Activated CD8-positive, alpha-beta memory T cell treated with anti-CD3 and anti-CD28 coated beads for 4 hours (primary cell): ENCODE measurements around the gene TNRC6C.
"Not testable (repeated sequence)": the region's sequence is repeated elsewhere in the genome, so short reads cannot be mapped to it uniquely, and the experiment has no call there.

ENCODE experiments used
- DNase-seq, 2 donors: peaks; one replicate each; pipeline ENCODE4 v3.0.0-alpha.2; 2020; ENCODE audit warnings: low read depth in 2 of 2

TNRC6C gene

DNA sequence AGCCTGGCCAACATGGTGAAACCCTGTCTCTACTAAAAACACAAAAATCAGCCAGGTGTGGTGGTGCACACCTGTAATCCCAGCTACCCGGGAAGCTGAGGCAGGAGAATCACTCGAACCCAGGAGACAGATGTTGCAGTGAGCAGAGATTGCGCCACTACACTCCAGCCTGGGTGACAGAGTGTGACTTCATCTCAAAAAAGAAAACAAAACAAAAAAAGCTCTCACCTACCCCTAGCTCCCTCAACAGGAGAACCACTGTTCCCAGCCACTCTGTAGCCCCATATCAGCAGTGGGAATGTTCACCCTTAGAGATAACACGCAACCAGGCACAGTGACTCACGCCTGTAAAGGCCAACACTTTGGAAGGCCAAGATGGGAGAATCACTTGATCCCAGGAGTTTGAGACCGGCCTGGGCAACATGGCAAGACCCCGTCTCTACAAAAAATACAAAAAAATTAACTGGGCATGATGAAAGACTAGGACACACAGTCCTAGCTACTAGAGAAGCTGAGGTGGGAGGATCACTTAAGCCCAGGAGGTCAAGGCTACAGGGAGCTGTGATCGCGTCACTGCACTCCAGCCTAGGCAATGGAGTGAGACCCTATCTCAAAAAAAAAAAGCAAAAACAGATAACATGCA lies 177.5 kb downstream of the TNRC6C start:
- no peak for DNase-seq

DNA sequence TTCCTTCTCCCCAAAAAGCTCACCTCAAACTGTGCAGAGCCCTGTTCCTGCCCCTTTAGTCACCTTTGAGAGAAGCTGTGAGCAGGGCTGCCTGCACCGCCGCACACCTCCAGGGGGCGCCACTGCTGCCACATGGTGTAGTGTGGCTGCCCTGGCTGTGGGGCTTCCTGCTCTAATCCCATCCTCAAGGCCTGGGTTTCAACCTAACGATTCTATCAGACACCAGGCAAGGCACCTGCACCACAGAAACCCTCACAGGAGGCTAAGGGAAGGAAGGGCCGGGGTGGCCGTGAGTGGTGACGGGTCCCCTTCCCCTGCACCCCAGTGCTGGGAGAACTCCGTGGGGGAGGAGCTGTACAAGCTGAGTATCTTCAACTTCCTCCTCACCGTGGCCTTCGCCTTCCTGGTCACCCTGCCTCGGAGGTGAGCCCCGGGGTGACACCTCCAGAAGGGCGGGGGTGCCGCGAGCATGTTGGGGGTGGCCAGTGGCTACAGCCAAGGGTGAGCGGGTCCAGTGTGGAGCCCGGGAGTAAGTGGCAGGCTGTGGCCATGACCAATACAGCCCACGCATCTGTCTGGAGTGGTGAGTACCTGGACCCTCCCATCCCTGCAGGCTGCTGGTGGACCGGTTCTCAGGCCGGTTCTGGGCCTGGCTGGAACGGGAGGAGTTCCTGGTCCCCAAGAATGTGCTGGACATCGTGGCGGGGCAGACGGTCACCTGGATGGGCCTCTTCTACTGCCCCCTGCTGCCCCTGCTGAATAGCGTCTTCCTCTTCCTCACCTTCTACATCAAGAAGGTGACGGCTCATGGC lies 179.1 kb downstream of the TNRC6C start:
- no peak for DNase-seq

DNA sequence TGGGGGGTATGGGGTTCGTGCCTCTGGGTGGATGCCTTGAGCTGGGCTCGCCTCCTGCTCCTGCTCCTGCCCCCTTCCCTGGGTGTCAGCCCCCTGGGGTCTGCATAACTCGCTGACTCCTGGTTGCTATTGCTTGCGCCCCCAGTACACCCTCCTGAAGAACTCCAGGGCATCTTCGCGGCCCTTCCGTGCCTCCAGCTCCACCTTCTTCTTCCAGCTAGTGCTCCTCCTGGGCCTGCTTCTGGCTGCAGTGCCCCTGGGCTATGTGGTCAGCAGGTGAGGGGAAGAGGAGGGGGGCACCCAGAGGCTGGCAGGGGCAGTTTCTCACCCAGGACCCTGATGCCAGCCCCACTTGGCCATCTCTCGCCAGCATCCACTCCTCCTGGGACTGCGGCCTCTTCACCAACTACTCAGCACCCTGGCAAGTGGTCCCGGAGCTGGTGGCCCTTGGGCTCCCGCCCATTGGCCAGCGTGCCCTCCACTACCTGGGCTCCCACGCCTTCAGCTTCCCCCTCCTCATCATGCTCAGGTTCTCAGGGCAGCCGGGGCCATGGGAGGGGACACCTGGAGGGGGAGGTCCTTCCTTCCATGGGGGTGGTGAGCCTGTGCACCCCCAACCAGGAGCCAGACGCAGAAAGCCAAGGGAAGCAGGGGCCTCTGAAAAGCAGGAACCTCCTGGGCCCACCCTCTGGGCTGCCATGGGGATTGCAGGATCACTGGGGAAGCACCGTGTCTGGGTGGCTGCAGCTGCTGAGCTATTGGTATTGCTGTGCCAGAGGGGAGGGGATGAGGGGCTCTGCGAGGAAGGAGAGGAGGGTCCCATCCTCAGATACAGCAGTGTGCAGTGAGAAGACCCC lies 179.9 kb downstream of the TNRC6C start:
- DNase-seq = no peak

DNA sequence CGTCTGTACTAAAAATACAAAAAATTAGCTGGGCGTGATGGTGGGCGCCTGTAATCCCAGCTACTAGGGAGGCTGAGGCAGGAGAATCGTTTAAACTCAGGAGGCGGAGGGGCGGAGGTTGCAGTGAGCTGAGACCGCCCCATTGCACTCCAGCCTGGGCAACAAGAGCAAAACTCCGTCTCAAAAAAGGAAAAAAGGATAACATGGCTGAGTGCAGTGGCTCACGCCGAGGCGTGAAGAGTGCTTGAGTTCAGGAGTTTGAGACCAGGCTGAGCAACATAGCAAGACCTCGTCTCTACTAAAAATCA lies 181.3 kb downstream of the TNRC6C start:
- DNase-seq = not testable (repeated sequence)

DNA sequence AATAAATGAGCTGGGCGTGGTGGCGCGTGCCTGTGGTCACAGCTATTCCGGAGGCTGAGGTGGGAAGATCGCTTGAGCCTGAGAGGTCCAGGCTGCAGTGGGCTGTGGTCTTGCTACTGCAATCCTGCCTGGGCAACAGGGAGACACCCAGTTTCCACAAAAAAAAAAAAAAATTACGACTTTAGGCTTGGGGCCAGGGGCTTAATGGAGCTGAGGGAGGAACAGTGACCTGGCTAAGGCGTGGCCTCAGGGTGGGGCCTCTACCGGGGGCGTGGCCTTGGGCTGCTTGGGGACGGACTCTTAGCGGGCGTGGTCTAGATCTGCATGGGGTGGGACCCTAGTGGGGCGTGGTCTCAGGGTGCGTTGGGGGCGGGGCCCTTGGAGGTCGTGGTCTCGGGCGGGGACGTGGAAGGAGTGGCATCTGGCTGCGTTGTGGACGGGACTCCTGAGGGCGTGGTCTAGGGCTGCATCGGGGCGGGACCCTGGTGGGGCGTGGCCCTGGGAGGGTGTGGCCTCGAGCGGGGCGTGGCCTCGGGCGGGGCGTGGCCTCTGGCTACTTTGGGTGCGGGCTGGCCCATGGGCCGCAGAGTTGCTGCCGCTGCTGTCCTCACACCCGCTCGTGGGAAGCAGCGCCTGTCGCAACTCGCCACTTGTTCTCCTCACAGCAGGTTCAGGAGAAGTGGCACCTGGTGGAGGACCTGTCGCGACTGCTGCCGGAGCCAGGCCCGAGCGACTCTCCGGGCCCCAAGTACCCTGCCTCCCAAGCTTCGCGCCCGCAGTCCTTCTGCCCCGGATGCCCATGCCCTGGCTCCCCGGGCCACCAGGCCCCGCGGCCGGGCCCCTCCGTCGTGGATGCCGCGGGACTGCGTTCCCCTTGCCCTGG lies 181.9 kb downstream of the TNRC6C start:
- DNase-seq = peak; percentile 79 to 87

DNA sequence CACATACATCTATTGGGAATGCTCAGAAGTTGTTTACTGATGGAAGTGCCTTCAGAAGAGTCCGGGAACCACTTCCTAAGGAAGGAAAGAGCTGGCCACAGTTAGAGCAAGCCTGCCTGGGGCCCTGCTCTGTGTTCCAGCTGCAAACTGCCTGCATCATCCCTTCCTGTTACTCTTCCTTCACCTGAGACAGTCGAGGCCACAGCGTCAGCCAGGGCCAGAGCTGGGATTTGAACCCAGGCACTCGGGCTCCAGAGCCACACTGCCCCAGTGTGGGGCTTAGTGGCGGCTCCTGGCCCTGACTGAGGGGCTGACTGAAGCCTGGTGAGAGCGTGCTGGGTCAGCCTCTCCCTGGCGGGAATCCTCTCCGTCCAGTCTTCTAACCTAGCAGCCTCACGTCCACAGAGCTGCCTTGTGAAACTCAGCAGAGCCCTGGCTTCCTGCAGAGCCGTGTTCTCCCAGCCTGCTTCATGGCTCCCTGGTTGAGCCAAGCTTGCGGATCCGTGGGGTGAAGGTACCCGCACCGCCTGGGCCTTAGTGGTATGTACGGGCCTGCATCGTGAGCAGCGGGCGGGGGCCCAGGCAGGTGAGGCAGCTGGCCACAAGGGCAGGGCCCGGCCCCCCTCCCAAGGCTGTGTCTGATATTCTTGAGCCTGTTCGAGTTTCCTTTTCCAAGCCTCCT lies 183.1 kb downstream of the TNRC6C start:
- no peak for DNase-seq

DNA sequence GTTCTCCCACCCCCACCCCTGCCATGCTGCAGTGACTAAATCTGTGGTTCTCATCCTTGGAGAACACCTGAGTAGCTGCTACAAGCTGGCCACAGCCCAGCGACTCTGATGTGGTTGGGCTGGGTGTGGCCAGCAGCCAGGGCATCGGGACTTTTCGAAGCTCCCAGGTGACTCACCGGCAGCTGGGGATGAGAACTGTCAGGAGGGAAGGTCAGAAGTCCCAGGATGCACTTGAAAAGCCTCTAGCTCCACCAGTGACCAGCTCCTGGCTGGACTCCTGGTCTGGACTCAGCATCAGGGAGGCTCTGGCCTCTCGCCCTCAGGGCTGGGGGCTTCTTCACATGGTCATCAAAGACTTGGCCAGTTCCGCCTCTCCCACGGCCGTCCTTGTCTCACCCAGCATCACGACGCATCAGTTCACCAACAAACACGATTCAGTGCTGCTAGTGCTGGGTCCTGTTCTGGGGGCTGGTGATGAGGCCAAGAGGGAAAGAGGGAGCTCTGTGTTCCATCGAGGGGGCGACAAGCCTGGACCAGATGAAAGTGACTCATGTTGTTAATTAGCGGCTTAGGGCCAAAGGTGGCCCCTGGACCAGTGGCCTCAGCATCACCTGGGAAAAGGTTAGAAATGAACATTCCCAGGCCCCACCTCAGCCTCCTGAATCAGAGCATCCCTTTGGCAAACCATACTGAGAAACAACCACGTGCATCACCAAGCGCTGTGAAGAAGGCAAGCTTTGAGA lies 183.8 kb downstream of the TNRC6C start:
- DNase-seq = no peak

DNA sequence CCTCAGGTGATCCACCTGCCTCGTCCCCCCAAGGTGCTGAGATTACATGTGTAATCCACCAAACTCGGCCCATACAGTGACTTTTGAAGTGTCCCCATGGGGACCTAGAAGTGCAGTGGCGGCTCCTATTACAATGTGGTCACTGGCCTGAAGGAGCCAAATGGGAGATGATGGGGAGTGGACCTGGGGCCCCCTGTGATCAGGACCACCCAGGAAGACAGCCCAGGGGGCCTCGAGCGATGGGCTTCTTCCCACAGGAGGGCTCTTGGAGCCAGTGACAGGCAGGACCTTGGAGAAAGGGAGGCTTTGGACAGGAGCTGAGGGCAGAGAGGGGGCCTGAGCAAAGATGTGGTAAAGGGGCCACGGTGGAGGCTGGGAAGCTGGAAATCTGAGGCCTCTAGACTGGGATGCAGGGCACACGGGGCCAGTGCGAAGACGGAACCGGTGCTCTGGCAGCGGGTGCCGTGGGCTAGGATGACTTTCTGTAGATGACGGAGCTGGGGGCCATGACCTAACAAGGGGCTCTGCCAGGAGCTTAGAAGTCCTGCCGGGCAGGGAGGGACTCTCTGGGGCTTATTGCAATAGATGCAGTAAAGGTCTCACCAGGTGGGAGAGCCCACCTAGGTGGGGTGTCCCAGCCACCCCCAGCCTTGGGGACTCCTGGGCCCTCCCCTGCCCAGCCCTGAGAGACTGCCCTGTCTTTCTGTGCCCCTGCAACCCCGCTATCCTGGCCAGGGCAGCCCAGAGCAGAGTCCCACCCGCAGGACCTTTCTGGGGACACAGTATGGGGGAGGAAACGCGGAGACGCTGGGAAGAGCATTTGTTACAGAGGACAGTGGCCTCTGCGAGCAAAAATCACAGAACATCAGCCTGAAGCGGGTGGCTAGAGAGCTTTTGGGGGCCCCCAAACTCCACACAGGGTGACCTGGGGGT lies 185.0 kb downstream of the TNRC6C start:
- DNase-seq = no peak

DNA sequence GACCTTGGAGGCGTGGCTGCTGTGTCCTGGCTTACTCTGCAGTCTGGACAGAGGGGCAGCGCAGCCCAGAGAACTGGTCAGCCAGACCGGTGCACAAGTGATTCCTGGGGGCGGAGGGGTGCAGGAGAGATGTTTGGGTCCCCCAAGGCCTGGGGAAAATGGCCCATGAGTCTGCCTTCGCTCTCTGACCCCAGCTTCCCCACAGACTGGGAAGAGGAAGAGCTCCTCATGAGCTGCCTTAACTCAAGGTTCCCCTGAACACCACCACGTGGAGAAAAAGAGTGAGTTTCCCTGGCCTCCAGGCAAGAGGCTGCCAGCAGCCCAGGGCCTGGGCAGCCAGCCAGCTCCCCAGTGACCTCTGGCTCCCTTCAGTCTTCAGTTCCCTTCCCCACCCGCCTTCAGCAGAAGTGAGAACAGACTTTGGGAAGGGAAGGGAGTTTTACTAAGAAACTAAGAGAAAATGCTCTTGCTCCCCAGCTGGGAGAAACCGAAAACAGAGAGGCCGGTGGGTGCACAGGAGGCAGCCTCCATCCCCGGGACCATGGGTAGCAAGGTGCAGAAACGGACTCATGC lies 185.7 kb downstream of the TNRC6C start:
- no peak for DNase-seq

DNA sequence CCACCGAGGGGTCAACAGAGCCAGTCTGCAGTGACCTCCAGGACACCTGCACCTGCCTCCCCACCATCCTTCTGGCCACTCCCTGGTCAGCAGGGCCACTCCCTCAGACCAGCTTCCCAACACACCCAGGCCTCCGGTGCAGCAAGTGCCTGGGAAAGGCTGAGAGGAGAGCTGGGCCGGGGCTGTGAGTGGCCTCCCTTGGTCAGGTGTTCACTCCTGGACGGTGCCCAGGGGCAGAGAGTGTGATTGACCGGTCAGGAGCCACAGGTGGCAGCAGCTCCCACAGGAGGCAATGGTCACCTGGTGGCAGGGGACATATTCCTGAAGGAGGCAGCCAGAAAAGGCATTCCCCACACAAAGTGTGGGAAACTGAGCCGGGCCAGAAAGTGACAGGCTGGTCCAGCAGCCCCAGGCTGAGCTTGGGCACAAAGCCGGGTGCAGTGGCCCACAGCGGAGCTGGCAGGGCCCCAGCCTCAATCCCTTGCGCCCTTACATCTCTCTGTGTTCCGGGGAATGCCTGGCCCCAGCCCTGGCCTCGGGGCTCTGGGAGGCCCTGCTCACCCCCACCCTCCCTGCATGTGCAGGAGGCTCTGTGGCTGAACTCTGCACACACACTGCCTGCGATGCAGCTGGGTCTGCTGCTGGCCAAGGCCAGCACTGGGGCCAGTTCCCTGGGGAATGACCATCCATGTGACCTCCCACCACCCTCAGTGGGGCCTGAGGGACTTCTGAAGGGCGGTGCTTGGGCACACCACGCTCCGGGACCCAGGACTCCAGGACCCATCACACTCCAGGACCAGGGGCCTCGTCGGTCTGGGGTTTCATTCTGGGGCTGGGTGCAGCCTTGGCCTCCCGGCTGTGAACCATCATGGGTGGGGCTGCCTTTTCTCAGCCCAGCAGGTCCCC lies 186.5 kb downstream of the TNRC6C start:
- DNase-seq = no peak

DNA sequence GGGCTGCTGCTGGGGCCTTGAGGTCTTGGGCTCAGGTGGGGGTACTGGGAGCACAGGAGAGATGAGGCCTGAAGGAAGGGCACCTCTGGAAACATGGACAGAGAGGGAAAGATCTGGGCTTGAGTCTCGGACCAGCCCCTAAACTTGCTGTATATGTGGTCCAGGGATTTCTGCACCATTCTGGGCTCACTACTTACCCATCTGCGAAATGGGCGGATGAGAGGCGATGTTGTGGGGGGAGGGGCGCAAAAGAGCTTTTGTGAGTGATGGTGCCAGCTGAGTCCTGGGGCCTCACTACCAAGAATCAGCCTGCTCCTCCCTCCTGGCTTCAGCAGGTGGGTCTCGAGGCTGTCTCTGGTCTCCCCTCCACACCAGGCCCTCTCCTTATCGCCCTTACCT lies 188.0 kb downstream of the TNRC6C start:
- DNase-seq = no peak

DNA sequence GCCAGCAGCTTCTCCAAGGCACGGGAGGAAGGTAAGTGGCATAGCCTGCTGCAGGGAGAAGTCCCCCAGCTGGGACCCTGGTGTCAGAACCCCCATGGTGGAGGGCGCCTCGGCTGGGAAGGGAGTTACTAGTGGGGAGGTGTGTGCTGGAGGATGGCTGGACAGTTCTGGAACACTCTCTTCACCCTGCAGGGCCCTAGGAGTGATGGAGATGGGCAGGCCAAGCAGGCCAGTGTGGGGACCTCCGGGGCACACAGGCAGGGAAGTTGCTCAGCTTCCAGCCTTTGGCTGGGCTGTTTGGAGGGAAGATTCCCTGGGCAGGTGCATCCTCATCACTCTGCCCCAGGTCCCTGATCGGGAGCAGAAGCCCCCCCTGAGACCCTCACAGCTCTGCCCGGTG lies 188.4 kb downstream of the TNRC6C start:
- DNase-seq = no peak

DNA sequence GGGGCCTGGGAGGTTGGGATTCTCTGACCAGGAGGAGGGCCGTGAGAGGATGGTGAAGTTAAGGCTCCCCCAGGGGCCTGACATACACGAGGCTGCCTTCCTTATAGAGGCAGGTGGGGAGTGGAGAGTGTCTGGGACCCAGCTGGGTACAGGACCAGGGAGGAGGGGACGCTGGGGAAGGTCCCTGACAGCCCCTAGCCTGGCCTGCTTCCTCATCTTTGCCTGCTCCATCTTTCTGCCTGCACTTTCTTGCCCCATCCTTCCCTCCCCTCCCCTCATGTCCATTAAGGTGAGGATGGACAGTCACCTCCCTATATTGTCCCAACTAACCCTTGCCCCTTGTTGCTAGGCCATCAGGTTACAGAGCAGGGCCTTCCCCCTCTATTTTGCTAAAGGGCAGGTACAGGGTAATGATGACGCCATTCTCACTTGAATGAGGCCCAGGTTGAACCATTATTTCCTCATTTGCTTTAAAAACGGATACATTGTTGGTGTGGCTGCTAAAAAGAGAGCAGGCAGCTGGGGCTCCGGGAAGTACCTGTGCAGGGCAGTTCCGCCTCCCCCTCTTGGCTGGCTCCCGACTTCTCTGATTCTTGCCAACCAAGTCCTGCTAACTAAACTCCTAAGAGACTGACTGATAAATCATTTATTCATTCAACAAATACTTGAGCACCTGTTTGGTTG lies 189.0 kb downstream of the TNRC6C start:
- DNase-seq = no peak

DNA sequence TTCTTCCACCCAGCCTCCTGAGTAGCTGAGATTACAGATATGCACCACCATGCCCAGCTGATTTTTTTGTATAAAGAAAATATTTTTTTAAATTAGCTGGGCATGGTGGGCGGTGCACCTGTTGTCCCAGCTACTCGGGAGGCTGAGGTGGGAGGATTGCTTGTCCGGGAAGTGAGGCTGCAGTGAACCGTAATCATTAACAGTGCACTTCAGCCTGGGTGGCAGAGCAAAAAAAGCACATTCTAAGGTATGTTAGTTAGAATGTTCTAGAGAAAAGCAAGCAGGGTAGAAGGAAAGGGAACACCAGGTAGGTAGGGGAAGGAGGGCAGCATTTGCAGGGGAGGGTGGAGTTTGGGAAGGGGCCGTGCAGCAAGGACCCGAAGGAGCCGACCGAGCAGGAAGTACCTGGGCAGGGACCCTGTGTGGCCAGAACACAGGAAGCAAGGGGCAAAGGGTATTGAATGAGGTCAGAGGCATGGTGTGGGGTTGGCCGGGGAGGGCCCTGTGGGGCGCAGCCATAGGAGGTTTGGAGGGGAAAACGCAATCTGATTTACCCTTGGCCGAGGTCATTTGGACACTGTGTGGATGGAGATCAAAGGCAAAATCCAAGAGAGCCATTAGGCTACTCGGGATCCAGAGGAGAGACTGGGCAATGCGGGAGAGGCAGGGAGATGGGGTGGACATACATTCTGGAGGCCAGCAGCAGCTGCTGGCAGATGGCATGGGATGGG lies 189.9 kb downstream of the TNRC6C start:
- no peak for DNase-seq

DNA sequence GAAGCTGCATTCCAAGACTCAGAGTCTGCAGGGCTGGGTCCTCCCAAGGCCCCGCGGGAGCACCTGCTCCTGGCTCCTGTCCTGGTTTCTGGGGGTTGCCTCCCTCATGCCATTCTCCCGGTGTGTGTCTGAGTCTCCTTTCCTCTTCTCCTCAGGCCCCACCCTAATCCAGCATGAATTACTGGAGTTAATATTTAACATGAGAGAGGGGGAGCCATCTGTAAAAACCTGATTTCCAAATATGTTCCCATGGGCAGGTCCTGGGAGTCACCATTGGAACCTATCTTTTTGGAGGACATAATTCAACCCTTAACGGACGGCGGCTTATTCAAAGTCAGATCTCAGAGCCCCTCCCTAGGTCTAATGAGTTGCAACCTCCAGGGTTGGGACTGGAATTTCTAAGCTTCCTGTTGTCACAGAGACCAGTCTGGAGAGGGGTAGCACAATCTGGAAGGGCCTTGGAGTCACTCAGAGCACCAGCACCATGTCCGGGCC lies 193.1 kb downstream of the TNRC6C start:
- no peak for DNase-seq
